Measurements from ENCODE around the gene LPAR6. TPM values are rescaled to one million over a fixed set of nuclear protein-coding genes. Genes with fewer than 3 reads are reported as not detected.

Gene LPAR6
- total and polyA plus RNA-seq, 2 of the 4 experiments (the other 2 are of a cell fraction), result 1.4 to 2.0 TPM

DNA sequence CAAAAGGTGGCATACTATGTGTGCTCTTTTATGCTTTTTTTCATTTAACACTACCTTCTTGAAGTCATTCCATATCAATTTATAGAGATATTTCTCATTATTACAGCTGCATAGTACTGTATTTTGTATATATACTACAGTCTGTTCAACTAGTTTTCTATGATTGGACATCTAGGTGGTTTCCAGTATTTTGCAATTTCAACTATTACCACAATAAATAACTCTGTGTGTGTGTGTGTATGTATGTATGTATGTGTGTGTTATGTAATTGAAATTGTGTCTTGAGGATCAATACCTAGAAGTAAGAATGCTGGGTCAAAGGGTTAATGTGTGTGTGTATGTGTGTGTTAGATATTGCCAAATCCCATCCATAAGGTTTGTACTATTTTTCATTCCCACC lies 7.0 kb downstream of the LPAR6 start:
- Histone ChIP-seq H3K79me1 (ENCODE audit: low read depth in 1 of 2, low read length in 2 of 2) (peaks cover 3 to 21% of the 10 kb centered on the region in 2 experiments; a peak in 2 of 4 replicates), H3K27ac (ENCODE audit: insufficient read depth, low read length) (no peak overlapping the region), H3K4me2 (ENCODE audit: low read depth, low read length) (no peak overlapping the region), H3K4me3 (ENCODE audit: insufficient read depth, low read depth, low read length) (no peak overlapping the region), H4K5ac (ENCODE audit: low read depth, low read length) (no peak overlapping the region), H3K9ac (ENCODE audit: low read depth, low read length) (no peak overlapping the region), H3K9me3 (ENCODE audit: control insufficient read depth, insufficient read depth, low read length) (no peaks in the 10 kb centered on the region), H3K4me1 (ENCODE audit: control insufficient read depth, insufficient read depth, low read length) (peaks cover 3% of the 10 kb centered on the region; the same call in 1 of the 2 replicates), H2BK15ac (ENCODE audit: low read depth, low read length) (no peak overlapping the region), H2AK5ac (ENCODE audit: low read depth, low read length) (no peak overlapping the region), H2AFZ (replicated peaks; ENCODE audit: low read length, poor library complexity) (no peak overlapping the region), H2BK5ac (ENCODE audit: low read depth, low read length, poor library complexity, severe bottlenecking) (peak overlapping the region; percentile 30), H4K91ac (ENCODE audit: insufficient read depth, low read depth, low read length) (no peak overlapping the region), H2AK9ac (replicated peaks; ENCODE audit: low read depth, low read length, poor library complexity) (no peak overlapping the region), H4K20me1 (ENCODE audit: insufficient read depth, low read length) (no peaks in the 10 kb centered on the region), H2BK20ac (ENCODE audit: low read depth, low read length) (no peak overlapping the region), H3K14ac (replicated peaks; ENCODE audit: low read depth, low read length) (no peak overlapping the region), H3K4ac (ENCODE audit: low read depth, low read length) (no peak overlapping the region), H3K56ac (ENCODE audit: extremely low read depth, insufficient read depth, low read length) (no peak overlapping the region), H4K8ac (ENCODE audit: low read depth in 2 of 2, low read length in 2 of 2) (no peak overlapping the region), H2BK120ac (ENCODE audit: low read depth, low read length) (no peak overlapping the region), H3K36me3 (ENCODE audit: control insufficient read depth, insufficient read depth, low read length) (no peaks in the 10 kb centered on the region), H3K9me1 (ENCODE audit: insufficient read depth, low read length) (no peaks in the 10 kb centered on the region), H3K18ac (ENCODE audit: low read depth, low read length) (no peak overlapping the region), H3K27me3 (ENCODE audit: control insufficient read depth, insufficient read depth, low read length) (no peaks in the 10 kb centered on the region), H3K23ac (ENCODE audit: low read depth, low read length) (no peak overlapping the region)
- POLR2A ChIA-PET (ENCODE audit: unreplicated experiment), result no interaction called here
- CTCF ChIA-PET, result interaction anchor here (0.6 kb wide), 1 partner anchor 951 kb away, joined by 3 read pairs; no protein-coding TSS in a partner anchor
- BruUV-seq (replicated peaks), result no TSS peak
- DNase-seq (peak; percentile 36), ATAC-seq (ENCODE audit: low read depth) (no peak)
- dilution Hi-C loops (cut with HindIII; ENCODE audit: low sequenced_read_pairs, unreplicated experiment), result no loop called here
- intact Hi-C loops (cut with micrococcal nuclease), result loop anchor here (5.0 kb wide), 1 partner anchor 126 kb away; the partner anchor contains the start of gene RCBTB2
- TF ChIP-seq, protein P1, sequence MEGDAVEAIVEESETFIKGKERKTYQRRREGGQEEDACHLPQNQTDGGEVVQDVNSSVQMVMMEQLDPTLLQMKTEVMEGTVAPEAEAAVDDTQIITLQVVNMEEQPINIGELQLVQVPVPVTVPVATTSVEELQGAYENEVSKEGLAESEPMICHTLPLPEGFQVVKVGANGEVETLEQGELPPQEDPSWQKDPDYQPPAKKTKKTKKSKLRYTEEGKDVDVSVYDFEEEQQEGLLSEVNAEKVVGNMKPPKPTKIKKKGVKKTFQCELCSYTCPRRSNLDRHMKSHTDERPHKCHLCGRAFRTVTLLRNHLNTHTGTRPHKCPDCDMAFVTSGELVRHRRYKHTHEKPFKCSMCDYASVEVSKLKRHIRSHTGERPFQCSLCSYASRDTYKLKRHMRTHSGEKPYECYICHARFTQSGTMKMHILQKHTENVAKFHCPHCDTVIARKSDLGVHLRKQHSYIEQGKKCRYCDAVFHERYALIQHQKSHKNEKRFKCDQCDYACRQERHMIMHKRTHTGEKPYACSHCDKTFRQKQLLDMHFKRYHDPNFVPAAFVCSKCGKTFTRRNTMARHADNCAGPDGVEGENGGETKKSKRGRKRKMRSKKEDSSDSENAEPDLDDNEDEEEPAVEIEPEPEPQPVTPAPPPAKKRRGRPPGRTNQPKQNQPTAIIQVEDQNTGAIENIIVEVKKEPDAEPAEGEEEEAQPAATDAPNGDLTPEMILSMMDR (conservative IDR thresholded peaks at IDR 0.05; ENCODE audit: low read depth, low read length), result no peak
- no peak for TF ChIP-seq CHD1 (IDR thresholded peaks at IDR 0.05; ENCODE audit: low read depth, low read length)
- TF ChIP-seq MXI1 (IDR thresholded peaks at IDR 0.05; ENCODE audit: borderline replicate concordance, low read depth, low read length), result no peak
- no peak for TF ChIP-seq MAFK (IDR thresholded peaks at IDR 0.05; ENCODE audit: low read depth, low read length)
- peak; percentile 30; the same call in 1 of the 2 replicates for TF ChIP-seq CEBPB (IDR thresholded peaks at IDR 0.05; ENCODE audit: low read depth, low read length)
- no peak for TF ChIP-seq RCOR1 (IDR thresholded peaks at IDR 0.05; ENCODE audit: insufficient replicate concordance, low read length)
- TF ChIP-seq, protein P2, sequence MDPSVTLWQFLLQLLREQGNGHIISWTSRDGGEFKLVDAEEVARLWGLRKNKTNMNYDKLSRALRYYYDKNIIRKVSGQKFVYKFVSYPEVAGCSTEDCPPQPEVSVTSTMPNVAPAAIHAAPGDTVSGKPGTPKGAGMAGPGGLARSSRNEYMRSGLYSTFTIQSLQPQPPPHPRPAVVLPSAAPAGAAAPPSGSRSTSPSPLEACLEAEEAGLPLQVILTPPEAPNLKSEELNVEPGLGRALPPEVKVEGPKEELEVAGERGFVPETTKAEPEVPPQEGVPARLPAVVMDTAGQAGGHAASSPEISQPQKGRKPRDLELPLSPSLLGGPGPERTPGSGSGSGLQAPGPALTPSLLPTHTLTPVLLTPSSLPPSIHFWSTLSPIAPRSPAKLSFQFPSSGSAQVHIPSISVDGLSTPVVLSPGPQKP (IDR thresholded peaks at IDR 0.05; ENCODE audit: borderline replicate concordance, low read depth, low read length), result no peak
- in situ Hi-C loops (cut with MboI; ENCODE audit: low sequenced_read_pairs), result no loop called here

Measured in IMR-90 (cell line).